ENCODE measurements around the gene IL27RA.

DNA sequence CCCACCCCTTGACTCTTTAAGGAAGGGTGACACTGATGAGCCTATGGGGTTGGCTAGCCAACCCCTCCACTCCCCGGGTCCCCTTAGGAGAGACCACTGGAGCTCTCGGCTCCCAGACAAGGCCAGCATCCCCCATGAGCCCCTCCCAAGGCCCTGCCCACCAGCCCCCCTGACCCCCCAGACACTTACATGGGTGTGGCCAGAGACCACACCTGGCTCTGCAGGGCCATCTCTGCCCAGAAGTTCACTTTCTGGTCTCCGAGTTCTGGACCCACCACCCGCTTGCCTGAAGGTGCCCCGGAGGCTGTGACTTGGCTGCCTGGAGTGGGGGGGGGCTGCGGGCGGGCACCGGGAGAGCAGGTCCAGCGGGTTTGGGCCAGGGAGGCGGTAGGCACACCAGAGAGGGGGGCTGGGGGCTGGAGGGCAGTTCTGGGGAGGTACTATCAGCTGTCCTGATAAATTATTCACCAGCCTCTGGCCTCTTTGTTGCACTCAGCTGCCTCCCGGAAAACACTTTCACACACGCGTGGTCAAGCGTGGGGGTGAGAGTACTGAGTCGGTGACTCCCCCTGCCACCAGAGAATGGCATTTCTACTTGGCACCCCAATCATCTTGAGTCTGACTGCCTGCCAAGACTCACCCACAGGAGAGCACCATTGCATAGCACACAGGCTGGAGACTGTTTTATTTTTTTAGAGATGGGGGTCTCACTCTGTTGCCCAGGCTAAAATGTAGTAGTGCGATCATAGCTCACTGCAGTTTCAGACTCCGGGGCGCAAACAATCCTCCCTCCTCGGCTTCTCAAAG lies 30.4 kb downstream of the IL27RA start, which contains the start of gene PALM3:
- TF ChIP-seq, protein P1, sequence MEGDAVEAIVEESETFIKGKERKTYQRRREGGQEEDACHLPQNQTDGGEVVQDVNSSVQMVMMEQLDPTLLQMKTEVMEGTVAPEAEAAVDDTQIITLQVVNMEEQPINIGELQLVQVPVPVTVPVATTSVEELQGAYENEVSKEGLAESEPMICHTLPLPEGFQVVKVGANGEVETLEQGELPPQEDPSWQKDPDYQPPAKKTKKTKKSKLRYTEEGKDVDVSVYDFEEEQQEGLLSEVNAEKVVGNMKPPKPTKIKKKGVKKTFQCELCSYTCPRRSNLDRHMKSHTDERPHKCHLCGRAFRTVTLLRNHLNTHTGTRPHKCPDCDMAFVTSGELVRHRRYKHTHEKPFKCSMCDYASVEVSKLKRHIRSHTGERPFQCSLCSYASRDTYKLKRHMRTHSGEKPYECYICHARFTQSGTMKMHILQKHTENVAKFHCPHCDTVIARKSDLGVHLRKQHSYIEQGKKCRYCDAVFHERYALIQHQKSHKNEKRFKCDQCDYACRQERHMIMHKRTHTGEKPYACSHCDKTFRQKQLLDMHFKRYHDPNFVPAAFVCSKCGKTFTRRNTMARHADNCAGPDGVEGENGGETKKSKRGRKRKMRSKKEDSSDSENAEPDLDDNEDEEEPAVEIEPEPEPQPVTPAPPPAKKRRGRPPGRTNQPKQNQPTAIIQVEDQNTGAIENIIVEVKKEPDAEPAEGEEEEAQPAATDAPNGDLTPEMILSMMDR (conservative IDR thresholded peaks at IDR 0.05; ENCODE audit: low read depth, low read length), result no peak
- TF ChIP-seq EZH2 (IDR thresholded peaks at IDR 0.05; ENCODE audit: borderline replicate concordance, low read depth, low read length, poor library complexity, severe bottlenecking), result no peak

All from A673 (cell line).